Endothelial cell of umbilical vein (primary cell): ENCODE measurements around the gene DAZAP1. TPM values are rescaled to one million over a fixed set of nuclear protein-coding genes. Genes with fewer than 3 reads are reported as not detected.

ENCODE experiments used
- BruUV-seq: library from RNA; stranded (reverse); fragments of 400-500 nt; replicated peaks from 2 replicates; lab custom pipeline; 2021; lab: Mats Ljungman, UMichigan
- CTCF ChIA-PET: fragments of 300-600, 350-600 bp; sonication (Branson Sonifier 250); formaldehyde crosslinking; loops from one replicate; lab custom pipeline; 2021; ENCODE audit warnings: antibody characterized with exemption, inconsistent platforms; lab: Charles Lee
- POLR2A ChIA-PET: fragments of 300-600, 350-600 bp; sonication (Branson Sonifier 250); formaldehyde crosslinking; loops from one replicate; lab custom pipeline; 2021; ENCODE audit warnings: antibody characterized with exemption, inconsistent platforms; lab: Charles Lee
- DNase-seq: peaks from one replicate; pipeline ENCODE4 v3.0.0-alpha.2; 2011; ENCODE audit warnings: low read depth, low spot score
- FAIRE-seq: peaks from 2 replicates; lab custom pipeline; 2011; peaks lifted over from hg19 to GRCh38; lab: Jason Lieb, UNC
- H2AFZ ChIP-seq: 2 replicates; pipeline ENCODE4 v1.6.0; 2012; ENCODE audit warnings: low read depth, low read length, control low read depth, inconsistent platforms
- H3K27ac ChIP-seq: 2 replicates; pipeline ENCODE4 v1.5.1; 2011; ENCODE audit warnings: low read depth, mild to moderate bottlenecking, control low read depth, low read length, moderate library complexity; ENCODE audit not compliant: insufficient read depth
- H3K27me3 ChIP-seq, 2 experiments: 2 replicates each; pipeline versions ENCODE4 v1.6.0 to v1.6.1; 2011; ENCODE audit warnings: low read length in 2 of 2, mixed read lengths in 1 of 2; ENCODE audit not compliant: control insufficient read depth in 2 of 2, insufficient read depth in 2 of 2
- H3K36me3 ChIP-seq, 2 experiments: 2 replicates in 1 of 2; 3 replicates in 1 of 2; pipeline ENCODE4 v1.5.1; 2011; ENCODE audit warnings: low read length in 2 of 2, mild to moderate bottlenecking in 1 of 2, moderate library complexity in 1 of 2; ENCODE audit not compliant: control insufficient read depth in 2 of 2, insufficient read depth in 2 of 2; ENCODE audit errors: extremely low read depth in 1 of 2
- H3K4me1 ChIP-seq: 3 replicates; pipeline ENCODE4 v1.5.1; 2011; ENCODE audit warnings: mild to moderate bottlenecking, low read length; ENCODE audit not compliant: control insufficient read depth, insufficient read depth; ENCODE audit errors: extremely low read depth
- H3K4me2 ChIP-seq: 2 replicates; pipeline ENCODE4 v1.6.1; 2011; ENCODE audit warnings: low read length, control low read depth, mixed read lengths; ENCODE audit not compliant: insufficient read depth
- H3K4me3 ChIP-seq, 3 experiments: fragments of 200-600 bp in 1 of 3; sonication (generic), shearing (Covaris generic) in 1 of 3; replicated peaks in 1 of 3; 2 replicates each; pipeline ENCODE4 v1.5.1; 2011 to 2016; ENCODE audit warnings: control low read depth in 3 of 3, low read length in 3 of 3, mild to moderate bottlenecking in 2 of 3, inconsistent platforms in 1 of 3, low read depth in 1 of 3, moderate library complexity in 1 of 3; ENCODE audit not compliant: insufficient read depth in 1 of 3
- H3K79me2 ChIP-seq: 2 replicates; pipeline ENCODE4 v1.6.0; 2012; ENCODE audit warnings: low read length, inconsistent platforms; ENCODE audit not compliant: control insufficient read depth, insufficient read depth
- H3K9ac ChIP-seq: replicated peaks from 2 replicates; pipeline ENCODE3; 2011; ENCODE audit warnings: low read length, control low read depth; ENCODE audit not compliant: insufficient read depth; ENCODE audit errors: extremely low read depth
- H3K9me1 ChIP-seq: replicated peaks from 3 replicates; pipeline ENCODE4 v1.6.0; 2011; ENCODE audit warnings: mild to moderate bottlenecking, low read length; ENCODE audit not compliant: control insufficient read depth, insufficient read depth; ENCODE audit errors: extremely low read depth
- H3K9me3 ChIP-seq: replicated peaks from 2 replicates; pipeline ENCODE4 v1.5.1; 2012; ENCODE audit warnings: low read length, inconsistent platforms; ENCODE audit not compliant: control insufficient read depth, insufficient read depth
- H4K20me1 ChIP-seq: replicated peaks from 2 replicates; pipeline ENCODE3; 2011; ENCODE audit warnings: mild to moderate bottlenecking, low read length; ENCODE audit not compliant: control insufficient read depth, insufficient read depth; ENCODE audit errors: extremely low read depth
- FOS ChIP-seq: IDR thresholded peaks from 2 replicates; pipeline ENCODE4 v1.6.1; 2011; ENCODE audit warnings: mild to moderate bottlenecking, low read length, moderate library complexity, borderline replicate concordance; ENCODE audit not compliant: insufficient read depth
- GATA2 ChIP-seq: IDR thresholded peaks from 2 replicates; pipeline ENCODE4 v1.7.0; 2011; ENCODE audit warnings: low read depth, mild to moderate bottlenecking, moderate library complexity, mixed read lengths, low read length; ENCODE audit not compliant: insufficient read length, insufficient read depth
- JUN ChIP-seq: IDR thresholded peaks from 2 replicates; pipeline ENCODE4 v1.6.1; 2011; ENCODE audit warnings: borderline replicate concordance, low read depth; ENCODE audit not compliant: insufficient read length, insufficient read depth
- MYC ChIP-seq: IDR thresholded peaks from one replicate; pipeline ENCODE4 v1.6.1; 2011; ENCODE audit warnings: mild to moderate bottlenecking, low read depth, low read length
- POLR2A ChIP-seq: IDR thresholded peaks from 2 replicates; pipeline ENCODE4 v1.6.1; 2012; ENCODE audit warnings: low read depth, mild to moderate bottlenecking, control low read depth, low read length
- POLR2AphosphoS5 ChIP-seq: IDR thresholded peaks from 2 replicates; pipeline ENCODE4 v1.6.1; 2012; ENCODE audit warnings: low read depth, mild to moderate bottlenecking, control low read depth, low read length, moderate library complexity; ENCODE audit not compliant: insufficient read depth
- dilution Hi-C: fragments of 300-500 bp; cut with MboI; formaldehyde crosslinking; loops from one replicate; pipeline ENCODE4 v1.15.0; 2019; ENCODE audit warnings: low sequenced_read_pairs; ENCODE audit not compliant: extremely low pct_ligation_motif_present
- intact Hi-C: fragments of 100-400 bp; cut with micrococcal nuclease; formaldehyde crosslinking; loops from one replicate; pipeline ENCODE4 v1.10.0; 2022
- polyA plus RNA-seq, 4 experiments: library from polyadenylated mRNA; depleted of rRNA in 3 of 4; stranded (reverse) in 3 of 4; unstranded in 1 of 4; fragments of >200 nt; gene quantifications; 2 replicates each; pipeline versions ENCODE4 v1.2.1 to v1.2.3, GENCODE V29; 2011 to 2012; ENCODE audit warnings: missing spikeins in 1 of 4
- total RNA-seq: library from RNA; stranded (reverse); gene quantifications from 2 replicates; pipeline ENCODE4 v1.2.3, GENCODE V29; 2021
- TF ChIP-seq, protein P1 (sequence below): IDR thresholded peaks from 2 replicates; pipeline ENCODE4 v1.6.1; 2011; ENCODE audit not compliant: insufficient read depth, insufficient read length
- TF ChIP-seq, protein P2 (sequence below), 2 donors: IDR thresholded peaks; 1 replicate in 1 of 2; 2 replicates in 1 of 2; pipeline ENCODE4 v1.5.1; 2011; ENCODE audit warnings: low read length in 2 of 2, mild to moderate bottlenecking in 2 of 2, moderate library complexity in 2 of 2, control low read depth in 1 of 2, inconsistent platforms in 1 of 2, low read depth in 1 of 2; ENCODE audit not compliant: insufficient read depth in 1 of 2; ENCODE audit errors: extremely low read depth in 1 of 2

The DAZAP1 gene
- total and polyA plus RNA-seq, 2 donors (not counting 3 experiments of a cell fraction or from before 2014, with no cell fraction given): 50.1 to 187 TPM

DNA sequence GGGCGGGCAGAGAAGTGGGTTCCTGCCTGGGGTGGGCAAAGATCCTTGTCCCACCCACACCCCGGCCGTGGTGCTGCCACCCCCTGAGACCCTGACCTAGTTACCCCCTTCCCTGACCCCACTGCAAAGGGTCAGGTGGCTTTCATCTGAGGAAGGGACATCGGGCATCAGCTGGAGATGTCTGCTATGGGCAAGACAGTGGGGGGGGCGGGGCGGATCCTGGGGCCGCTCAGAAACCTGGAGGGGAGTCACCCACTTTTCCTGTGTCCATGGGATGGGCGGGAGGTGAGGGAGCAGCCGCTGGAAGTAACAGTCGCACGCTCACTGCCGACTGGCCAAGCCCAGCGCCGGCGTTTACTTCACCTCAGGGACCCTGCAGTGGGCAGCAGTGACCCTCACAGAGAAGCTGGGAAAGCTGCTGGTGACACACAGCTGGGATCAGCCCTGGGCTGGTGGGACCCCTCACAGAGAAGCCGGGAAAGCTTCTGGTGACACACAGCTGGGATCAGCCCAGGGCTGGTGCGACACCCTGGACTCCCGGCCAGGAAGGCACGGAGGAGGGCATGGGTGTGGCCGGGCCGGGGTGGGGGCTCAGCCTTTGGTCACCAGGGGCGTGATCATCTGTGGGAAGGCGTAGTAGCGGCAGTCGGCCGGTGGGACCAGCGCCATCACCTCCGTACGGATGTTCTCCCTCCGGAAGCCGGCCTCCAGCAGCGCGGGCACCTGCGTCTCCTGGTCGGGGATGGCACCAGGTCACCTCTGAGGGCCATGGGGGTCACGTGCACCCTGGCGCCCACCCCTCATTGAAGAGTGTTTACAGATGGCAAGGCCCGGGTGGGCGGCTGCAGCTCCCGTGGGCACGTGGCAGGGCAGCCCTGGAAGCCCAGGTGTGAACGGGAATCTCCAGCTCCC is 10.4 kb upstream of the DAZAP1 start:
- no peak overlapping the region for H3K9ac ChIP-seq
- ChIA-PET CTCF (interaction anchor here (1.1 kb wide), 1 partner anchor 81 kb away, joined by 3 read pairs; no protein-coding TSS in a partner anchor), POLR2A (no interaction called here)
- FAIRE-seq (no peak), DNase-seq (no peak)
- peaks cover 0 to 5% of the 10 kb centered on the region in 2 experiments for H3K36me3 ChIP-seq
- H3K27ac ChIP-seq: no peak overlapping the region
- no peaks in the 10 kb centered on the region for H3K9me3 ChIP-seq
- H3K9me1 ChIP-seq: no peaks in the 10 kb centered on the region
- no peak overlapping the region for H3K4me3 ChIP-seq
- TF ChIP-seq, protein P1, sequence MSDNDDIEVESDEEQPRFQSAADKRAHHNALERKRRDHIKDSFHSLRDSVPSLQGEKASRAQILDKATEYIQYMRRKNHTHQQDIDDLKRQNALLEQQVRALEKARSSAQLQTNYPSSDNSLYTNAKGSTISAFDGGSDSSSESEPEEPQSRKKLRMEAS: no peak
- no peak for TF ChIP-seq POLR2AphosphoS5
- TF ChIP-seq, protein P2, sequence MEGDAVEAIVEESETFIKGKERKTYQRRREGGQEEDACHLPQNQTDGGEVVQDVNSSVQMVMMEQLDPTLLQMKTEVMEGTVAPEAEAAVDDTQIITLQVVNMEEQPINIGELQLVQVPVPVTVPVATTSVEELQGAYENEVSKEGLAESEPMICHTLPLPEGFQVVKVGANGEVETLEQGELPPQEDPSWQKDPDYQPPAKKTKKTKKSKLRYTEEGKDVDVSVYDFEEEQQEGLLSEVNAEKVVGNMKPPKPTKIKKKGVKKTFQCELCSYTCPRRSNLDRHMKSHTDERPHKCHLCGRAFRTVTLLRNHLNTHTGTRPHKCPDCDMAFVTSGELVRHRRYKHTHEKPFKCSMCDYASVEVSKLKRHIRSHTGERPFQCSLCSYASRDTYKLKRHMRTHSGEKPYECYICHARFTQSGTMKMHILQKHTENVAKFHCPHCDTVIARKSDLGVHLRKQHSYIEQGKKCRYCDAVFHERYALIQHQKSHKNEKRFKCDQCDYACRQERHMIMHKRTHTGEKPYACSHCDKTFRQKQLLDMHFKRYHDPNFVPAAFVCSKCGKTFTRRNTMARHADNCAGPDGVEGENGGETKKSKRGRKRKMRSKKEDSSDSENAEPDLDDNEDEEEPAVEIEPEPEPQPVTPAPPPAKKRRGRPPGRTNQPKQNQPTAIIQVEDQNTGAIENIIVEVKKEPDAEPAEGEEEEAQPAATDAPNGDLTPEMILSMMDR (IDR thresholded peaks at IDR 0.05; ENCODE audit: extremely low read depth in 1 of 2, insufficient read depth in 1 of 2, low read depth in 1 of 2, low read length in 2 of 2): no peak
- TF ChIP-seq JUN: no peak
- no peak for TF ChIP-seq FOS
- no peak for TF ChIP-seq POLR2A
- no peak for TF ChIP-seq GATA2
- no peak for TF ChIP-seq MYC
- H4K20me1 ChIP-seq: no peaks in the 10 kb centered on the region
- no peaks in the 10 kb centered on the region for H3K27me3 ChIP-seq
- dilution Hi-C loops (no loop called here), intact Hi-C loops (no loop called here)
- H3K4me2 ChIP-seq: no peak overlapping the region
- H2AFZ ChIP-seq: no peak overlapping the region
- no peaks in the 10 kb centered on the region for H3K79me2 ChIP-seq
- no TSS peak for BruUV-seq
- peaks cover 12% of the 10 kb centered on the region for H3K4me1 ChIP-seq
